ENCODE measurements around the gene FOSL1. TPM values are rescaled to one million over a fixed set of nuclear protein-coding genes. Genes with fewer than 3 reads are reported as not detected.
A peak's percentile ranks its signal among the peaks of the same experiment; 100 is the strongest.

Gene FOSL1
- total and polyA plus RNA-seq, 2 of the 13 experiments (the other 11 are each of a cell fraction or from before 2014, with no cell fraction given), result 4.0 to 4.1 TPM

DNA sequence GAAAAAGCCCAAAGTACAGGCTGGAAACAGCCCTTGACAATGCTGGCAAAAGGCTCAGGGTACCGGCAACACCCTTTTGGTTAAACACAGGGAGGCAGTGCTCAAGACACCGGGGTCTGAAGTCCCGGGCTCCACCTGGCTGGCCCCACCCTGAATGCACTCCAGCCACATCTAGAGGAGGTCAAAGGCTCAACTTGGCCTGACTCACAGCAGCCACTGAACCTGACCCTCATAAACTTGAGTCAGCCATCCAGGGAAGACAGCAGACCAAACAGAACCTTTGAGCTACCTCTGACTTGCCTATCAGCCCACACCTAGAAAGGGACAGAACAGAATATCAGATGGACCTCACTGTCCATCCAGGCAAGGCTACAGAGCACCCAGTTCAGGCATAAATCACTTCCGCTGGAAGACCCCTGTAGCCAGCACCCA lies 46.0 kb downstream of the FOSL1 start (continued):
- TF ChIP-seq NFKB2 (CRISPR knock-in tag; IDR thresholded peaks at IDR 0.05; ENCODE audit: borderline replicate concordance) (no peak), GABPA (IDR thresholded peaks at IDR 0.05; ENCODE audit: low read depth, low read length) (no peak), GABPA (CRISPR knock-in tag; IDR thresholded peaks at IDR 0.05; ENCODE audit: low read depth) (0 out of 2 replicates have a peak, but pooled peaks have one; percentile 32), POLR2AphosphoS5 (IDR thresholded peaks at IDR 0.05; ENCODE audit: low read depth, low read length) (no peak), ZNF792 (CRISPR knock-in tag; IDR thresholded peaks at IDR 0.05) (0 out of 2 replicates have a peak, but pooled peaks have one; percentile 35), HDAC1 (CRISPR knock-in tag; IDR thresholded peaks at IDR 0.05) (peak; percentile 51), NFE2L1 (CRISPR knock-in tag; IDR thresholded peaks at IDR 0.05; ENCODE audit: borderline replicate concordance) (no peak), ZBTB3 (CRISPR knock-in tag; IDR thresholded peaks at IDR 0.05; ENCODE audit: borderline replicate concordance, low read depth) (no peak), BCL6 (CRISPR knock-in tag; IDR thresholded peaks at IDR 0.05) (peak; percentile 92), SP1 (IDR thresholded peaks at IDR 0.05) (no peak), SP1 (CRISPR knock-in tag; IDR thresholded peaks at IDR 0.05) (no peak), DNMT3B (CRISPR knock-in tag; conservative IDR thresholded peaks at IDR 0.05) (no peak), ZSCAN20 (CRISPR knock-in tag; IDR thresholded peaks at IDR 0.05; ENCODE audit: borderline replicate concordance) (no peak)
- TF ChIP-seq, protein P1, sequence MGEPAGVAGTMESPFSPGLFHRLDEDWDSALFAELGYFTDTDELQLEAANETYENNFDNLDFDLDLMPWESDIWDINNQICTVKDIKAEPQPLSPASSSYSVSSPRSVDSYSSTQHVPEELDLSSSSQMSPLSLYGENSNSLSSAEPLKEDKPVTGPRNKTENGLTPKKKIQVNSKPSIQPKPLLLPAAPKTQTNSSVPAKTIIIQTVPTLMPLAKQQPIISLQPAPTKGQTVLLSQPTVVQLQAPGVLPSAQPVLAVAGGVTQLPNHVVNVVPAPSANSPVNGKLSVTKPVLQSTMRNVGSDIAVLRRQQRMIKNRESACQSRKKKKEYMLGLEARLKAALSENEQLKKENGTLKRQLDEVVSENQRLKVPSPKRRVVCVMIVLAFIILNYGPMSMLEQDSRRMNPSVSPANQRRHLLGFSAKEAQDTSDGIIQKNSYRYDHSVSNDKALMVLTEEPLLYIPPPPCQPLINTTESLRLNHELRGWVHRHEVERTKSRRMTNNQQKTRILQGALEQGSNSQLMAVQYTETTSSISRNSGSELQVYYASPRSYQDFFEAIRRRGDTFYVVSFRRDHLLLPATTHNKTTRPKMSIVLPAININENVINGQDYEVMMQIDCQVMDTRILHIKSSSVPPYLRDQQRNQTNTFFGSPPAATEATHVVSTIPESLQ (CRISPR knock-in tag; conservative IDR thresholded peaks at IDR 0.05), result no peak
- TF ChIP-seq, protein P2, sequence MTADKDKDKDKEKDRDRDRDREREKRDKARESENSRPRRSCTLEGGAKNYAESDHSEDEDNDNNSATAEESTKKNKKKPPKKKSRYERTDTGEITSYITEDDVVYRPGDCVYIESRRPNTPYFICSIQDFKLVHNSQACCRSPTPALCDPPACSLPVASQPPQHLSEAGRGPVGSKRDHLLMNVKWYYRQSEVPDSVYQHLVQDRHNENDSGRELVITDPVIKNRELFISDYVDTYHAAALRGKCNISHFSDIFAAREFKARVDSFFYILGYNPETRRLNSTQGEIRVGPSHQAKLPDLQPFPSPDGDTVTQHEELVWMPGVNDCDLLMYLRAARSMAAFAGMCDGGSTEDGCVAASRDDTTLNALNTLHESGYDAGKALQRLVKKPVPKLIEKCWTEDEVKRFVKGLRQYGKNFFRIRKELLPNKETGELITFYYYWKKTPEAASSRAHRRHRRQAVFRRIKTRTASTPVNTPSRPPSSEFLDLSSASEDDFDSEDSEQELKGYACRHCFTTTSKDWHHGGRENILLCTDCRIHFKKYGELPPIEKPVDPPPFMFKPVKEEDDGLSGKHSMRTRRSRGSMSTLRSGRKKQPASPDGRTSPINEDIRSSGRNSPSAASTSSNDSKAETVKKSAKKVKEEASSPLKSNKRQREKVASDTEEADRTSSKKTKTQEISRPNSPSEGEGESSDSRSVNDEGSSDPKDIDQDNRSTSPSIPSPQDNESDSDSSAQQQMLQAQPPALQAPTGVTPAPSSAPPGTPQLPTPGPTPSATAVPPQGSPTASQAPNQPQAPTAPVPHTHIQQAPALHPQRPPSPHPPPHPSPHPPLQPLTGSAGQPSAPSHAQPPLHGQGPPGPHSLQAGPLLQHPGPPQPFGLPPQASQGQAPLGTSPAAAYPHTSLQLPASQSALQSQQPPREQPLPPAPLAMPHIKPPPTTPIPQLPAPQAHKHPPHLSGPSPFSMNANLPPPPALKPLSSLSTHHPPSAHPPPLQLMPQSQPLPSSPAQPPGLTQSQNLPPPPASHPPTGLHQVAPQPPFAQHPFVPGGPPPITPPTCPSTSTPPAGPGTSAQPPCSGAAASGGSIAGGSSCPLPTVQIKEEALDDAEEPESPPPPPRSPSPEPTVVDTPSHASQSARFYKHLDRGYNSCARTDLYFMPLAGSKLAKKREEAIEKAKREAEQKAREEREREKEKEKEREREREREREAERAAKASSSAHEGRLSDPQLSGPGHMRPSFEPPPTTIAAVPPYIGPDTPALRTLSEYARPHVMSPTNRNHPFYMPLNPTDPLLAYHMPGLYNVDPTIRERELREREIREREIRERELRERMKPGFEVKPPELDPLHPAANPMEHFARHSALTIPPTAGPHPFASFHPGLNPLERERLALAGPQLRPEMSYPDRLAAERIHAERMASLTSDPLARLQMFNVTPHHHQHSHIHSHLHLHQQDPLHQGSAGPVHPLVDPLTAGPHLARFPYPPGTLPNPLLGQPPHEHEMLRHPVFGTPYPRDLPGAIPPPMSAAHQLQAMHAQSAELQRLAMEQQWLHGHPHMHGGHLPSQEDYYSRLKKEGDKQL (CRISPR knock-in tag; IDR thresholded peaks at IDR 0.05; ENCODE audit: low read depth), result no peak
- TF ChIP-seq, protein P3, sequence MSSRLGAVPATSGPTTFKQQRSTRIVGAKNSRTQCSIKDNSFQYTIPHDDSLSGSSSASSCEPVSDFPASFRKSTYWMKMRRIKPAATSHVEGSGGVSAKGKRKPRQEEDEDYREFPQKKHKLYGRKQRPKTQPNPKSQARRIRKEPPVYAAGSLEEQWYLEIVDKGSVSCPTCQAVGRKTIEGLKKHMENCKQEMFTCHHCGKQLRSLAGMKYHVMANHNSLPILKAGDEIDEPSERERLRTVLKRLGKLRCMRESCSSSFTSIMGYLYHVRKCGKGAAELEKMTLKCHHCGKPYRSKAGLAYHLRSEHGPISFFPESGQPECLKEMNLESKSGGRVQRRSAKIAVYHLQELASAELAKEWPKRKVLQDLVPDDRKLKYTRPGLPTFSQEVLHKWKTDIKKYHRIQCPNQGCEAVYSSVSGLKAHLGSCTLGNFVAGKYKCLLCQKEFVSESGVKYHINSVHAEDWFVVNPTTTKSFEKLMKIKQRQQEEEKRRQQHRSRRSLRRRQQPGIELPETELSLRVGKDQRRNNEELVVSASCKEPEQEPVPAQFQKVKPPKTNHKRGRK (CRISPR knock-in tag; IDR thresholded peaks at IDR 0.05), result no peak
